ELR (cell line): ENCODE results near the gene TTC7B.
A peak's percentile ranks its signal among the peaks of the same experiment; 100 is the strongest.
"Not testable (repeated sequence)": the region's sequence is repeated elsewhere in the genome, so short reads cannot be mapped to it uniquely, and the experiment has no call there.

Experiments
- DNase-seq: peaks from one replicate; pipeline ENCODE4 v3.0.0-alpha.2; 2015; ENCODE audit warnings: low read depth

TTC7B gene, protein sequence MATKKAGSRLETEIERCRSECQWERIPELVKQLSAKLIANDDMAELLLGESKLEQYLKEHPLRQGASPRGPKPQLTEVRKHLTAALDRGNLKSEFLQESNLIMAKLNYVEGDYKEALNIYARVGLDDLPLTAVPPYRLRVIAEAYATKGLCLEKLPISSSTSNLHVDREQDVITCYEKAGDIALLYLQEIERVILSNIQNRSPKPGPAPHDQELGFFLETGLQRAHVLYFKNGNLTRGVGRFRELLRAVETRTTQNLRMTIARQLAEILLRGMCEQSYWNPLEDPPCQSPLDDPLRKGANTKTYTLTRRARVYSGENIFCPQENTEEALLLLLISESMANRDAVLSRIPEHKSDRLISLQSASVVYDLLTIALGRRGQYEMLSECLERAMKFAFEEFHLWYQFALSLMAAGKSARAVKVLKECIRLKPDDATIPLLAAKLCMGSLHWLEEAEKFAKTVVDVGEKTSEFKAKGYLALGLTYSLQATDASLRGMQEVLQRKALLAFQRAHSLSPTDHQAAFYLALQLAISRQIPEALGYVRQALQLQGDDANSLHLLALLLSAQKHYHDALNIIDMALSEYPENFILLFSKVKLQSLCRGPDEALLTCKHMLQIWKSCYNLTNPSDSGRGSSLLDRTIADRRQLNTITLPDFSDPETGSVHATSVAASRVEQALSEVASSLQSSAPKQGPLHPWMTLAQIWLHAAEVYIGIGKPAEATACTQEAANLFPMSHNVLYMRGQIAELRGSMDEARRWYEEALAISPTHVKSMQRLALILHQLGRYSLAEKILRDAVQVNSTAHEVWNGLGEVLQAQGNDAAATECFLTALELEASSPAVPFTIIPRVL

DNA sequence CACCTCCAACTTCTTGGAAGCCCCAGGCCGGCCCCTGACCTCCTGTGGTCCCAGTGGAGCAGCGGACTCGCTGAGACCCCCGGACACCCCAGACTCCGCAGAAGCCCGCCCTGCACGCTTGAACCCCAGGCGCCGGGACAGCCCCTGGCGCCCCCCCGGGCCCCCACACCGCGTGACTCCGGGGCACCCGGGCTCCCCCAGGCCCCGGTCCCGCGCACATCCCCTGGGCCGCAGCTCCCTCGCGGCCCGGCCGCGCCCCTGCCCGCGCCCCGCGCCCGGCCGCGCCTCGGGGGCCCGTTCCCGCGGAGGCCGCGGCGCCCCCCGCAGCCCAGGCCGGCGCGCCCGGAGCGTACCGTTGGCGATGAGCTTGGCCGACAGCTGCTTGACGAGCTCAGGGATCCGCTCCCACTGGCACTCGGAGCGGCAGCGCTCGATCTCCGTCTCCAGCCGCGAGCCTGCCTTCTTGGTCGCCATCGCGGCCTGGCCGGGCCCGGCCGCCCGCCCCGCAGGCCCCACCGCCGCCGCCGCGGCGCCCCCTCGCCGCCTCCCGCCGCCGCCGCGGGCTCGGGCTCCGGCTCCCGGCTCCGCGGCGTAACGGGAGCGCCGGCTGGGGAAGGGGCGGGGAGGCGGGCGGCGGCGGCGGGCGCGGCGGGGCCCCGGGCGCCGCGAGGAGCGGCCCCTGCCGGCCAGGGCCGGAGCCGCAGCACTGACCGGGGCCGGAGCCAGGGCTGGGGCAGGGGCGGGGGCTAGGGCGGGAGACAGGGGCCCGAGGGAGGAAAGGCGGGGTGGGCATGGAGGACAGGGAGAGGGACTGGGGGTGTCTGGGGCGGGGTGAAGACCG is at the start of gene TTC7B:
TSS of gene TTC7B (minus strand) at position 609 of the 841 bp plus-strand sequence. CDS start at position 474, 135 bp downstream.
- DNase-seq: peak; percentile 56

DNA sequence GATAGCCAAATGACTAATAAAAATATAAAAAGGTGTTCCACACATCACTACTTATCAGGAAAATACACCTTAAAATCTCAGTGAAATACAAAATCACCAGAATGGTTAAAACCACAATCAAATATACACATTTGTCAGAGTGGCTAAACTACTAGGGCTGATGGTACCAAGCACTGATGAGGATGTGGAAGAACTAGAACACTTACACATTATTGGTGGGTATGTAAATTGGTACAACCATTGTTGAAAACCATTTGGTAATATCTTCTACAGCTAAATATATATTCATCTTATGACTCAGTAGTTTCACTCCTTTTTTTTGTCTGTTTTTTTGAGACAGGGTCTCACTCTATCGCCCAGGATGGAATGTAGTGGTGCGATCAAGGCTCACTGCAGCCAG is 48.5 kb upstream of the TTC7B start:
- DNase-seq: no peak

DNA sequence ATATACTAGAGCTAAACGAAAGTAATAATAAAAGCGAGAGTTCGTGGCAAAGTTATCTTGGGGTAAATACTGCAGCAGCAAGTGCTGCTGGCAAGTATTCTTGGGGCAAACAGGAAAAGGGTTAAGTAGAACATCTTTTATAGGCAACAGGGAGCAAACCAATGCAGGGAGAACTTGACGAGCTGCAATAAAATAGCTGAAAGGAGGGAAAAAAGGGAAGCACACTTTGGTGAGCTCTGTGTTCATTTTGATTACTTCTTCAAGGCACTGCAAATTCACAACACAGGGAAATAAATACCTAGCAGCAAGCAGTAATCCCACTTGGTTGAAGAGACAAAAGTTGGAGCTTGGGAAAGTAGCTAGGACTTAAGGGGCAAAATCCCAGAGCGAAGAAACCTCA is 42.3 kb upstream of the TTC7B start:
- no peak for DNase-seq

DNA sequence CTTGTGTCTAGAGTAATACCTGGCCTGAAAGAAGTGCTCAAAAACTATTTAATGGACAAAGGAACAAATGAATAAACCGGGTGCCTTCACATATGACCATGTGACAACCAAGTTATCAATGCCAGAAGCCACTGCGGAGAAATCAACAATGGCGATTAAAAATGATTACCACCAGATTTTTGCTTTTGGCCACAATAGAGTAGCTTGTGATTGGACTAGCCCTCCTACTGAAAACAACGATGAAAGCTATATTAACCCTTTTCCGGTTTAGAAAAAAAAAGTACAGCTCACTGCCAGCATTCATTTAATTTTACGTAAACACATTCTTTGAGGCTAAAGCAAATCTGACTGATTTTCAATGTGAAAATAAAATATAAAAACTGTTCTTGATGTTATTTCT is 41.6 kb upstream of the TTC7B start:
- no peak for DNase-seq

DNA sequence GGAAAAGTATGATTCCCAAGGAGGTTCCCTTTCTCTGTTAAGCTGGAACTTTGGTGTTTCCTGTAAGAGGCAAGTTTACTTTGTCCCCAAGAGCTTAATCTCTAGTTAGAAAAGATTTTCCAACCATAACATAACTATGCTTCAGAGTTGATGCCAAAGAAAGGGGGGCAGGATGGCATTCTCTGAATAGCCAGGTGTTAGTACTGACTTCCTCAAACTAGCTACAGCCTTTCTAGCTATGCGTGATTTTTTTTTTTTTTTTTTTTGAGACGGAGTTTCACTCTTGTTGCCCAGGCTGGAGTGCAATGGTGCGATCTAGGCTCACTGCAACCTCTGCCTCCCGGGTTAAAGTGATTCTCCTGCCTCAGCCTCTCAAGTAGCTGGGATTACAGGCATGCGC is 39.9 kb upstream of the TTC7B start:
- not testable (repeated sequence) for DNase-seq

DNA sequence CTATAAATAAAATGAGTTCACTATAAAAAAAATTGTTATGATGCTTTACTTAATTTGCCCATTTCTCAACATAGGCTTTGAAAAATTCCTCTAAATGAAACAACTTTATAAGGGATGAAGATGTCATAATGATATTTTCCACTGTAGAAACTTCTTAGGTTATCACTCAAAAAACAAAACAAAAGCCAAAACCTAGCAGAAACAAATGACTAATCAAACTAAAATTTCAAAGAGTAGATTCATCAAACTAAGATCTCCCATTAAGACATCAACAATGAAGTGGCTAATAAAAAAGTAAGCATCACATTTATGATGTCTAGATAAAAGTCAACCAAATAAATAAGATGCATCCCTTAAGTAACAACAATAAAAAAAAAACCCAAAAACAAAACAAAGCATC is 36.9 kb upstream of the TTC7B start:
- DNase-seq: peak; percentile 51

DNA sequence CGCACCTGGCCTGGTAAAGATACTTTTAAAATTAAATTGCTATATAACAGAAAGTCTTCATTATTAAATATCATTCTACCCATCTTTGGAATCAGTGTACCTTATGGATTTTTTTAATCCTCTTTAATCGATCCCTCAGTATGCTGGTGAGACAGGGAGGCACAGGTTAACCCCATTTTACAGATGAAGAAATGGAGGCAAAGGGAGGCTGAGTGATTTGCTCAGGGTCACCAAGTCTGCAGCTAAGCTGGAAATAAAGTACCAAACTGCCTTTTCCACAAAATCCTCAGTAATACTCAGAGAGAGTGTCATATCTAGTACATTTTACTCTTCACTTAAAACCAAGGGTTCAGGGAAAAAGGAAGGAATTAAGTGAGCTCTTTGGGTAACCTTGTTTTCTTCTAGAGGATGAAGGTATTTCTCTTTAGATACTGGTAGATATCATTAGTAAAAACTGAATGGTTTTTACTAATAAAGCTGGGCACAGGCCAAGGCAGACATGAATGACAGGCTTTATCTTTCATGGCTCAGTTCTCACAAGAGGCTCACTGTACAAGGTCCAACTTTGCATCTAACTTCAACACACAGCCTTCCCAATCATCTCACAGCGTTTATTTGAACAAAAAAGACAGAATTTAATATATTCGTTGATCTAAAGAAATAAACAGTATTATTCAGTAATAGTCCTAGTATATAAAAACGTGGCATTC is 35.3 kb upstream of the TTC7B start:
- DNase-seq: no peak

DNA sequence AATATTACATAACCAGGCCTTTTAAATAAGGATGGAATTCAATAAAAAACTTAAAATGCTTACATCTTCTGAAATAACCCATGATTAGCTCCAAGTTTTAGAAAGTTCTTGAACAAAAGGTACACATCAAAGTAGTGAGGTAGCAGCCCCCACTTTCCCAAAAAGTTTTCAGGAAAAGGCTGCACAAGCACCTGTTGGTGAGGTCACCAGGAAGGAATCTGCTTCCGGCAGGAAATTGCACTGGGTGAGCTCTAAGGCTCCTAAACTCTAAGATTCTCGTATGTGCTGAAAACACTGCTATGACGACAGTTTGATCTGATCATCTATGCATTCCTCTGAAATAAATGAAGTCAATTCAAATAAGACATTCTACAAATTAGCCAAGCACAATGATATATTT is 34.3 kb upstream of the TTC7B start:
- peak; percentile 81 for DNase-seq

DNA sequence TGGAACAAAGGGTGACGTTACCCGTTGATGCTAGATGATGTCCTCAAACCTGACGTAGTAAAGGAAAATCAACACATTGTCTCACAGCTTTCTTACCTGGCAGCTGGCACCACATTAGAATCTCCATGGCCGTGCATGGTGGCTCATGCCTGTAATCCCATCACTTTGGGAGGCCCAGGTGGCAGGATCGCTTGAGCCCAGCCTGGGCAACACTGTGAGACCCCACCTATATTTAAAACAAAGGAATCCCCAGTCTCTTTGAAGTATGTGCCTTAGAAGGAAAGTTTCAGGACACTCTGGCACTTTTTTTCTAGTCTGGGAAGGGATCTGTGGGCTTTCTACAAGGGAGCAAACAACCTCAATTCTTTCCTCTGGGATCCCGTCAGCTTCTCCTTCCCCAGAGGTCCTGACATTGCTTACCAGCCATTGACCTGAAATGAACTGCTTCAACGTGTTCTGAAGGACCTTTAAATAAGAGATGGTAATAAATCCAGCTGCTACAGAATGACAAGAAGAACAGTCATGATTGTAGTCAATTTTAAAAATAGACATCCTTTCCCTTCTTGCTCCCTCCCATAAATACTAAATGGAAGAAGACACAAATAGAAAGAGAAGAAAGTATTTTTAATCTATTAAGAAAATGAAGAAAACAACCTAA is 33.7 kb upstream of the TTC7B start:
- no peak for DNase-seq

DNA sequence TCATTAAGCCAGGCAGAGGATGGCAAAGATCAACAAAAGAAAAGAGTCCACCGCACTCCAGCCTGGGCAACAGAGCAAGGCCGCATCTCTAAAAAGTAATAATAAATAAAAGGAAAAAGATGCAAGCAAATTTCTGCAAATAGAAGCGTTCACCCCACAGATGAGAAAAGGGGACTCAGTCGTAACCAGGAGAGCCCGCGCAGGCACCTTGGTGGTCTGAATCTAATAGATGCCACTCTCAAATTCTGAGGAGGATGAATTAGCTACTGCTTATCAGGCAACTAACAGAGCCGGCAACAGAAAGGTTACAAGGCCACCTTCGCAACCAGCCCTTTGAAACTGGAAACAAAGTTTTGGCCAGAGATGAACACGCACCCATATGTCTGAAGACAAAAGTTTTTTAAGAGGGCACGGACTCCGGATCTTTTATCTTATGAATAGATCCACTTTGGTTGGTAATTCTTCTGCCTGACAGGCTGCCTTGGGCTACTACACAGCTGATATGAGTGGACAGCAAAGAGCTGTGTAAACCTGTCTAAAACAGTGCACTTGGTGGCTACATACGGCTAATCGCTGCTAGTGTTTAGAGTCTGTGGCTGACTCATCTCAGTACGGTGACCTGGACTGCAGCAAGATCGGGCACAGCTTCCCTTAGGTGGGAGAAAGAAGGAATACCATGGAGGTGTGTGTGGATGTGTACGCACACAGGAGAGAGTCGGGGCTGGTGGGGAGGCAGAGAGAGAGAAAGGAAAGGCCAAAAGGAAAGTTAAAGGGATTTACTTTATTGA is 32.9 kb upstream of the TTC7B start:
- peak; percentile 46 for DNase-seq

DNA sequence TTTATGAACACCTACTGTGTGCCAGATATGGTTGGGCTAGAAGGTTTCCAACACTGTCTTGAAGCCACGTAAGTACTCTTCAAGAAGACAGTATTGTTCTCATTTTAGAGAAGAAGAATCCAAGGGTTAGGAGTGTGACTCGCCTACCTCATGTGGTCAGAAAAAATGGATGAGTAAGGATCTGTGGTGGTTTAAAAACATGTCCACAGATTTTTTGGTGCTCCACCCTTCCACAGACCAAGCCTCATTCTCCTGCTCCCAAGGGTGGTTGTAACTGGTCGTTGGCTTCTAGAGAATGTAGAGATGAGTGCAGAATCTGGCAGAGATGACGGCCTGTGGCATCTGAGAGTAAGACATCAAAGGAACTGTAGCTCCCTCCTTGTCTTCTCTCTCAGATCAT is 30.3 kb upstream of the TTC7B start:
- peak; percentile 64 for DNase-seq

DNA sequence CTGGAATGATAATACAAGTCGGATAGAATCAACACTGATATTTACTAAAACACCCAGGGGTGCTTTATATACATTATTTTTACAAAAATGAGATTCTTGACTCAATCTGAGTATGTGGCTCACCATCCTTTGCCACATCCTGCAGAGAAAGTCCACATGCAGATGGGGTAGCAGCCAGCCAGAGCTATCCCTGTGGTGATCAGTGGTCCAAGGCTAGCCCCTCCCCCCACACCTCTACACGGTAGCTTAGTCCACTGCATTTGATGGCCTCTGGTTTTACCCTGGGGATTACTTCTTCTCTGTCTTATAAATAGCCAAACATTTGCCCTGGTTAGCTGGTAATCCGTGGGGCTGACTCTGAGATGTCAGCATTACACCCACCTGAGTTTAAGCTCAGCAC is 28.1 kb upstream of the TTC7B start:
- DNase-seq: no peak

DNA sequence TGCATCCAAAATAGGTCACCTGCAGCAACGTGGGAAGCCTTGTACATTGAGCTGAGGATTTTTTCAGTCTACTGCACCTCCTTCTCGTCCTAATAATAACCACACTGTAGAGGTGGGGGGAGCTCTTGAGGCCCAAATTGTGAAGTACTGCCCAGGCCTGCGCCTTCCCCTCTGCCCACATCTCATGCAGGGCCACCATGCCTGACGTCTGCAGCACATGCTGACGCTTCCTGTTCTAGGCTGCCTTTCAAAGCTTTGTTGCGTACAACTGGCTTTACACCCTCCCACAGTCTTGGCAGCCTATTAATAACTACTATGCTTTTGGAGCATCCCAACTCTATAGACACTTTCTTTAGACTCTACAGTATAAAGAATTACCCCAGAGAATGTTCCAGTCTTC is 26.5 kb upstream of the TTC7B start:
- no peak for DNase-seq

DNA sequence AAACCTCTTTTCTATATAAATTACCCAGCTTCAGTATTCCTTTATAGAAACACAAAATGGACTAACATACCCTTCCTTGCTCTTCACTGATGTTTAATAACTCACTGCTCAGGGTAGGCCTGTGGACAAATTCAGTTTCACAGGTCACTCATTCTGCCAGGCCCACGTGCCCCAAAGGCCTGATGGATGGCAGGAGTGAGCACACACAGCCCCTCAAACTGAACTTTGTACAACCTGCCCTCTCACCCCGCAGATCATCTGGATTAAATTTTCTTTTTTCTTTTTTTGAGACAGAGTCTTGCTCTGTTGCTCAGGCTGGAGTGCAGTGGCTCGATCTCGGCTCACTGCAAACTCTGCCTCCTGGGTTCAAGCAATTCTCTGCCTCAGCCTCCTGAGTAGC is 24.4 kb upstream of the TTC7B start:
- DNase-seq: not testable (repeated sequence)

DNA sequence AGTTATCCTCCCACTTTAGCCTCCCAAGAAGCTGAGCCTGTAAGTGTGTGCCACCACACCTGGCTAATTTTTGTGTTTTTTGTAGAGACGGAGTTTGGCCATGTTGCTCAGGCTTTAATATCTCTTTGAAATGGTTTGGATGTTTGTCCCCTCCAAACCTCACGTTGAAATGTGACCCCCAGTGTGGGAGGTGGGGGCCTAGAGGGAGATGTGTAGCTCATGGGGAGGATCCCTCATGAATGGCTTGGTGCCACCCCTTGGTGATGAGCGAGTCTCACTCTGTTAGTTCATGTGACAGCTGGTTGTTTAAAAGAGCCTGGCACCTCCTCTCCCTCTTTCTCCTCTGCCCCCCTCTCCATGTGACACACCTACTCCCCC is 23.6 kb upstream of the TTC7B start:
- no peak for DNase-seq

DNA sequence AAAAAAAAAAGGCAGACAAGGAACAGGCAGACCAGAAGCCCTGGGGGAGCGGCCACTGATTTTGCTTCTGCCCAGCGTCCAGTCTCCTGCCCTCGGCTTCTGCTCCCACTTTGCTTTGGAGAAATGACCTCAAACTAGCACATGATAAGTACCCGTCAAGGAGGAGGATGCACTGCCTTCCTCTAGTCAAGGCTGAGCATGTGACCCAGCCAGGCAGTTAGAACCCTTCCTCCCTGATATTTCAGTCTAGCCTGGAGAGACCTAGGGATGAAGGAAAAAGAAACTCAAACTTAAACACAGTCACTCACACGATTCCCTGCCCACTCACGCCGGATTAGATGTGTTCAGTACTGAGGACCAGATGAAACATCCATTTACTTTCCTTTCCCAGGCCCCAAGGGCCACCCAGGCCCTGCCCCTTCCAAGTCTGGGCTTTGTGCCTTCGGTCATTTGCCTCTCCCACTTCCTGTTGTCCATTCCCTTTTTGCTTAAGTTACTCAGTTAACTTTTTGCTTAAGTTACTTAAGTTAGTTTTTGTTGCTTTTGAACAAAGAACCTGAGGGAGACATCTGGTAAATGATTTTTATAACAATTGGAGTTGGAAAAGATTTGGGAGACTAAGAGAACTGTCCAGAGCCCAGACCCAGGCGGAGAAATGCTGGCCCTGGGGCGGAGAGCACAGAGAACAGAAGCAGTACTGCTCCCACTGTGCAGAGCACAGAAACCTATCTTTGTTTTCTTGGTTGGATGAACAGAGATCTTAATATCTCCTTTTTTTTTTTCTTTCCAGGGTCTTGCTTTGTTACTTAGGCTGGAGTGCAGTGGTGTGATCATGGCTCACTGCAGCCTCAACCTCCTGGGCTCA is 23.0 kb upstream of the TTC7B start:
- peak; percentile 40 for DNase-seq

DNA sequence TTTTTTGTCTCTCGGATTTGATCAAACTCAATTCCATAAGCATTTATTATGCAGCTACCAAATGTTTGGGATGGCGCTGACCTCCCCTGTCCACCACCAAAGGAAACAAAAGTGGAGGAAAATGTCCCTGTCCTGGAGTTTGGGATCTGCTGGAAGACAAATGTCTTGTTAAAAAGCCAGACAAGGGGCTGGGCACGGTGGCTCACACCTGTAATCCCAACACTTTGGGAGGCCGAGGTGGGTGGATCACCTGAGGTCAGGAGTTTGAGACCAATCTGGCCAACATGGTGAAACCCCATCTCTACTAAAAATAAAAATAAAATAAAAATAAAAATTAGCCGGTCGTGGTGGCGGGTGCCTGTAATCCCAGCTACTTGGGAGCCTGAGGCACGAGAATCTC is 22.3 kb upstream of the TTC7B start:
- not testable (repeated sequence) for DNase-seq

DNA sequence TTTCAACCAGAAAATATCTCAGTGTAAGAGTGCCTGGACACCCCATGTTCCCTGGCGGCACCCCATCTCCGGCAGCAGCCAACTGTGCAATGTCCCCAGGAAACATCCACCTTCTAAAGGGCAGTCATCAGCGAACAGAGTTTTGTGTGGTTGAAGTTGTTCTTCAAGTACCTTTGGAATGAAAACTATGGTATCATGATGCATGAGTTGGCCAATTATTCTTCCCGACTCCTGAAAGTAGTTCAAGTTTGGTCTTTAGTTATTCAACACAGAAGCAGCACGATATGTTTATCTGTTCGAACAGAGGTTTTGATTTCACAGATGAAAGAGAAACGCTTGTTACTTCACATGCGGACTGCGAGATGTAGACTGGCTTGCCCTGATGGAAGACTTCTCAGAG is 21.1 kb upstream of the TTC7B start:
- no peak for DNase-seq

DNA sequence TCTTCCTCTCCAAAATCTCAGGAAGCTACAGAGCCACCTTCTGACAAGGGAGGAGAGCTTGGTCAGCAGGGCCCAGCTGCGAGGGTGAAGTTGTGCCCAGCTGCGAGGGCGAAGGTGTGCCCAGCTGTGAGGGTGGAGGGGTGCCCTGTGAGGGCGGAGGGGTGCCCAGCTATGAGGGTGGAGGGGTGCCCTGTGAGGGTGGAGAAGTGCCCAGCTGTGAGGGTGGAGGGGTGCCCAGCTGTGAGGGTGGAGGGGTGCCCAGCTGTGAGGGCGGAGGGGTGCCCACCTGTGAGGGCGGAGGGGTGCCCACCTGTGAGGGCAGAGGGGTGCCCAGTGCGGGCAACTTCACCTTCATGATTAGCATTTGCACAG is 20.4 kb upstream of the TTC7B start:
- DNase-seq: no peak

DNA sequence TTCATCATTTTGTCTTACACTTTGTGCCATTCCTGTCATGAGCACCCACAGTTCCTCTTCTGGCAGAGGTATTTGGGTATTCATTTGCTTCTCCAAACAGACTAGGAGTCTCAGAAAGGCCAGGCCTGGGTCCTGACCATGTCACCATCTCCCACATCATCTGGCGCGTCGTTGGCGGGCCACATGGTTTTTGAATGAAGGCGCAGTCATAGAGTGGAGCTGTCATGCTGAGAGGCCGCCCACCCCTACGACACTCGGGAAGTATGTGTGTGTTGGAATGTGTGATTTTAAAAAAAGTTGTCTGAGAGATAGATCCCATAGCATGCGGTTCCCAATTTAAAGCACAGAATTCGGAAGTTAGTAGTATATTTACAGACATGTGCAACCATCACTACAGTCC is 15.6 kb upstream of the TTC7B start:
- DNase-seq: no peak
